B cell (primary cell): Measurements from ENCODE around the gene SERPINA12. TPM values are rescaled to one million over a fixed set of nuclear protein-coding genes. Genes with fewer than 3 reads are reported as not detected.

ENCODE experiments used
- ATAC-seq: fragments of 200-7000 bp; cut with Tn5 transposase; one replicate; pipeline ENCODE4 v1.10.0; 2021; ENCODE audit warnings: low read depth, mild to moderate bottlenecking, moderate number of reproducible peaks, moderate library complexity
- CTCF ChIA-PET: fragments of 350-600 bp; sonication (Branson Sonifier 250); formaldehyde crosslinking; loops from one replicate; lab custom pipeline; 2021; ENCODE audit warnings: antibody characterized with exemption, inconsistent platforms; lab: Charles Lee
- POLR2A ChIA-PET: fragments of 350-600 bp; sonication (Branson Sonifier 250); formaldehyde crosslinking; loops from one replicate; lab custom pipeline; 2021; ENCODE audit warnings: antibody characterized with exemption; lab: Charles Lee
- DNase-seq: peaks from one replicate; pipeline ENCODE4 v3.0.0; 2013
- H2AFZ ChIP-seq: 2 replicates; pipeline ENCODE4 v1.6.1; 2012; ENCODE audit warnings: mild to moderate bottlenecking, low read depth, low read length; ENCODE audit not compliant: insufficient read depth, poor library complexity, severe bottlenecking
- H3K27ac ChIP-seq, 2 donors: 1 replicate in 1 of 2; 2 replicates in 1 of 2; pipeline ENCODE4 v1.5.1; 2012 to 2013; ENCODE audit warnings: low read length in 2 of 2, mild to moderate bottlenecking in 2 of 2, moderate library complexity in 1 of 2
- H3K27me3 ChIP-seq, 4 experiments: fragments of 200-600 bp in 1 of 4; sonication (generic) in 1 of 4; replicated peaks in 1 of 4; 1 replicate in 2 of 4; 2 replicates in 2 of 4; pipeline versions ENCODE4 v1.6.1 to v1.7.0; 2013 to 2016; ENCODE audit warnings: low read length in 3 of 4, mild to moderate bottlenecking in 2 of 4, mixed read lengths in 1 of 4, moderate library complexity in 1 of 4; ENCODE audit not compliant: insufficient read depth in 4 of 4, control insufficient read depth in 3 of 4; ENCODE audit errors: control extremely low read depth in 1 of 4
- H3K36me3 ChIP-seq, 2 experiments: replicated peaks in 1 of 2; 1 replicate in 1 of 2; 2 replicates in 1 of 2; pipeline versions ENCODE4 v1.6.1 to v1.7.1; 2013; ENCODE audit warnings: low read length in 1 of 2; ENCODE audit not compliant: insufficient read depth in 2 of 2, control insufficient read depth in 1 of 2; ENCODE audit errors: control extremely low read depth in 1 of 2, extremely low read depth in 1 of 2
- H3K4me1 ChIP-seq, 2 donors: fragments of 200-600 bp in 1 of 2; sonication (generic) in 1 of 2; 1 replicate in 1 of 2; 2 replicates in 1 of 2; pipeline versions ENCODE4 v1.5.1 to v1.6.1; 2013 to 2017; ENCODE audit warnings: low read length in 2 of 2; ENCODE audit not compliant: control insufficient read depth in 2 of 2, insufficient read depth in 2 of 2
- H3K4me2 ChIP-seq: replicated peaks from 2 replicates; pipeline ENCODE3; 2012; ENCODE audit warnings: mild to moderate bottlenecking, low read depth, low read length; ENCODE audit not compliant: poor library complexity, severe bottlenecking
- H3K4me3 ChIP-seq, 5 experiments: fragments of 200-600 bp in 1 of 5; sonication (generic) in 1 of 5; 1 replicate in 3 of 5; 2 replicates in 2 of 5; pipeline versions ENCODE4 v1.5.1 to v1.7.0; 2011 to 2016; ENCODE audit warnings: low read length in 4 of 5, mild to moderate bottlenecking in 4 of 5, low read depth in 2 of 5, control low read depth in 1 of 5, moderate library complexity in 1 of 5; ENCODE audit not compliant: insufficient read depth in 1 of 5; ENCODE audit errors: control extremely low read depth in 1 of 5, extremely low read depth in 1 of 5
- H3K79me2 ChIP-seq: fragments of 200-600 bp; sonication (generic); one replicate; pipeline ENCODE4 v1.6.0; 2016; ENCODE audit warnings: low read length; ENCODE audit not compliant: control insufficient read depth, insufficient read depth
- H3K9ac ChIP-seq: fragments of 200-600 bp; sonication (generic); 2 replicates; pipeline ENCODE4 v1.6.1; 2017; ENCODE audit warnings: mild to moderate bottlenecking, low read length, moderate library complexity
- H3K9me3 ChIP-seq, 3 donors: one replicate each; pipeline versions ENCODE4 v1.6.1 to v1.7.1; 2013; ENCODE audit warnings: low read length in 2 of 3; ENCODE audit not compliant: control insufficient read depth in 2 of 3, insufficient read depth in 1 of 3; ENCODE audit errors: control extremely low read depth in 1 of 3
- H4K20me1 ChIP-seq: 2 replicates; pipeline ENCODE4 v1.6.0; 2012; ENCODE audit warnings: mild to moderate bottlenecking, low read length; ENCODE audit not compliant: insufficient read depth, control insufficient read depth, poor library complexity, severe bottlenecking
- H3K27ac Mint-ChIP-seq: one replicate; pipeline ENCODE4 v1.8.0; 2021; ENCODE audit warnings: mixed read lengths
- H3K27me3 Mint-ChIP-seq: one replicate; pipeline ENCODE4 v1.8.0; 2021; ENCODE audit warnings: mixed read lengths
- H3K4me1 Mint-ChIP-seq: one replicate; pipeline ENCODE4 v1.8.0; 2021; ENCODE audit warnings: mixed read lengths
- H3K4me3 Mint-ChIP-seq: one replicate; pipeline ENCODE4 v1.8.0; 2021; ENCODE audit warnings: mixed read lengths
- H3K9me3 Mint-ChIP-seq: one replicate; pipeline ENCODE4 v1.8.0; 2022; ENCODE audit warnings: mixed read lengths; ENCODE audit not compliant: insufficient read depth
- CTCF ChIP-seq: fragments of 200-600 bp; IDR thresholded peaks from one replicate; pipeline ENCODE4 v1.8.0; 2022; ENCODE audit warnings: antibody characterized with exemption, mild to moderate bottlenecking
- EZH2 ChIP-seq: IDR thresholded peaks from 2 replicates; pipeline ENCODE4 v1.6.1; 2012; ENCODE audit warnings: borderline replicate concordance, low read depth, mild to moderate bottlenecking, moderate library complexity, low read length; ENCODE audit not compliant: insufficient read depth, poor library complexity, severe bottlenecking
- WGBS: methylation state at CpG from one replicate; pipeline ENCODE4 v1.1.5; 2013; ENCODE audit warnings: missing lambda C conversion rate; ENCODE audit not compliant: insufficient coverage; 5-methylcytosine and 5-hydroxymethylcytosine counted together
- intact Hi-C: fragments of 100-400 bp; cut with micrococcal nuclease; formaldehyde crosslinking; loops from one replicate; pipeline ENCODE4 v1.10.0; 2022
- polyA plus RNA-seq: library from polyadenylated mRNA; depleted of rRNA; stranded (reverse); fragments of >200 nt; gene quantifications from 2 replicates; pipeline ENCODE4 v1.2.3, GENCODE V29; 2012
- total RNA-seq, 2 donors: library from RNA; stranded (reverse); fragments of 120-200 nt in 1 of 2; gene quantifications; 1 replicate in 1 of 2; 2 replicates in 1 of 2; pipeline versions ENCODE4 v1.2.3 to v1.2.4, GENCODE V29; 2013 to 2022

SERPINA12 gene
- total and polyA plus RNA-seq, 2 donors (not counting 1 experiment from before 2014, with no cell fraction given) = not detected

- Mint-ChIP-seq H3K4me3 (no peak overlapping the region), H3K9me3 (peaks cover 3% of the 10 kb centered on the region), H3K4me1 (no peaks in the 10 kb centered on the region), H3K27me3 (peaks cover 35% of the 10 kb centered on the region), H3K27ac (no peak overlapping the region)
- TF ChIP-seq EZH2 (no peak), CTCF (no peak)
- peaks cover 0 to 25% (median 0%) of the 10 kb centered on the region in 3 donors for H3K9me3 ChIP-seq
- H3K9ac ChIP-seq = no peak overlapping the region
- peaks cover 0 to 13% (median 0%) of the 10 kb centered on the region in 4 experiments for H3K27me3 ChIP-seq
- DNase-seq (no peak), ATAC-seq (no peak)
- intact Hi-C loops = loop anchor here (5.0 kb wide), 1 partner anchor 418 kb away; no protein-coding TSS in a partner anchor
- no peak overlapping the region for H3K4me3 ChIP-seq
- H3K4me2 ChIP-seq = no peak overlapping the region
- ChIA-PET POLR2A (no interaction called here), CTCF (interaction anchor here (0.9 to 2.8 kb wide), 3 partner anchors 14 to 116 kb away, joined by 3 to 25 read pairs (median 4); no protein-coding TSS in a partner anchor)
- WGBS = 77% methylated on average over 4 of the region's 8 CpGs
- no peaks in the 10 kb centered on the region for H3K79me2 ChIP-seq
- no peak overlapping the region for H2AFZ ChIP-seq
- no peaks in the 10 kb centered on the region for H4K20me1 ChIP-seq
- no peak overlapping the region for H3K27ac ChIP-seq
- no peaks in the 10 kb centered on the region for H3K4me1 ChIP-seq
- H3K36me3 ChIP-seq = no peaks in the 10 kb centered on the region
These were observed 40.8 kb upstream of the SERPINA12 start for GRCh38 chr14:94550041-94550440.
